Neutrophil (primary cell): ENCODE results near the gene C14orf132.
"Not testable (repeated sequence)": the region's sequence is repeated elsewhere in the genome, so short reads cannot be mapped to it uniquely, and the experiment has no call there.

ENCODE experiments used
- H3K27ac ChIP-seq: fragments of 200-600 bp; sonication (generic); 2 replicates; pipeline ENCODE4 v1.5.1; 2016; ENCODE audit warnings: mild to moderate bottlenecking, moderate library complexity
- H3K27me3 ChIP-seq: fragments of 200-600 bp; sonication (generic); 2 replicates; pipeline ENCODE4 v1.6.0; 2016; ENCODE audit warnings: mild to moderate bottlenecking
- H3K36me3 ChIP-seq: fragments of 200-600 bp; sonication (generic); 2 replicates; pipeline ENCODE4 v1.5.1; 2017
- H3K4me1 ChIP-seq, 2 experiments: fragments of 200-600 bp in 1 of 2; sonication (generic) in 1 of 2; 1 replicate in 1 of 2; 2 replicates in 1 of 2; pipeline versions ENCODE4 v1.5.1 to v1.6.1; 2013 to 2016; ENCODE audit warnings: low read depth in 1 of 2, low read length in 1 of 2, mild to moderate bottlenecking in 1 of 2, moderate library complexity in 1 of 2; ENCODE audit not compliant: control insufficient read depth in 1 of 2, insufficient read depth in 1 of 2
- H3K4me3 ChIP-seq, 2 experiments: fragments of 200-600 bp in 1 of 2; sonication (generic) in 1 of 2; 1 replicate in 1 of 2; 2 replicates in 1 of 2; pipeline ENCODE4 v1.5.1; 2013 to 2016; ENCODE audit warnings: low read depth in 1 of 2, low read length in 1 of 2, mild to moderate bottlenecking in 1 of 2, moderate library complexity in 1 of 2
- H3K9me3 ChIP-seq: fragments of 200-600 bp; sonication (generic); 2 replicates; pipeline ENCODE4 v1.5.1; 2016
- TF ChIP-seq, protein P1 (sequence below): fragments of 200-600 bp; sonication (generic); IDR thresholded peaks from 2 replicates; pipeline ENCODE4 v1.5.1; 2016; ENCODE audit warnings: antibody characterized with exemption

Gene C14orf132

DNA sequence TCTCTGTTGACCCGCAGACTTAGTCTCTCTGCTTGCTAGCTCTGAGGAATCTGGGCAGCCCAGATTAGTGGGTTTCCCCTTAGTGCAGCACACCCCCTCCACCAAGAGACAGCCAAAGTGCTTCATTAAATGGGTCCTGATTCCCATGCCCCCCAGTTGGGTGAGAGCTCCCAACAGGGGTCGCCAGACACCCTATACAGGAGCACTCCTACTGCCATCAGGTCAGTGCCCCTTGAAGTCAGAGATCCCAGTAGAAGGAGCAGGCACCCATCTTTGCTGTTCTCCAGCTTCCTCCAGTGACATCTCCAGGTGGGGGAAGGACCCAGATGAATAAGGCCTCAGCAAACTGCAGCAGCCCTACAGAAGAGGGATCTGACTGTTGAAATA, 36.7 kb upstream of the C14orf132 start:
- H3K9me3 ChIP-seq: no peaks in the 10 kb centered on the region
- no peak overlapping the region for H3K4me3 ChIP-seq
- TF ChIP-seq, protein P1, sequence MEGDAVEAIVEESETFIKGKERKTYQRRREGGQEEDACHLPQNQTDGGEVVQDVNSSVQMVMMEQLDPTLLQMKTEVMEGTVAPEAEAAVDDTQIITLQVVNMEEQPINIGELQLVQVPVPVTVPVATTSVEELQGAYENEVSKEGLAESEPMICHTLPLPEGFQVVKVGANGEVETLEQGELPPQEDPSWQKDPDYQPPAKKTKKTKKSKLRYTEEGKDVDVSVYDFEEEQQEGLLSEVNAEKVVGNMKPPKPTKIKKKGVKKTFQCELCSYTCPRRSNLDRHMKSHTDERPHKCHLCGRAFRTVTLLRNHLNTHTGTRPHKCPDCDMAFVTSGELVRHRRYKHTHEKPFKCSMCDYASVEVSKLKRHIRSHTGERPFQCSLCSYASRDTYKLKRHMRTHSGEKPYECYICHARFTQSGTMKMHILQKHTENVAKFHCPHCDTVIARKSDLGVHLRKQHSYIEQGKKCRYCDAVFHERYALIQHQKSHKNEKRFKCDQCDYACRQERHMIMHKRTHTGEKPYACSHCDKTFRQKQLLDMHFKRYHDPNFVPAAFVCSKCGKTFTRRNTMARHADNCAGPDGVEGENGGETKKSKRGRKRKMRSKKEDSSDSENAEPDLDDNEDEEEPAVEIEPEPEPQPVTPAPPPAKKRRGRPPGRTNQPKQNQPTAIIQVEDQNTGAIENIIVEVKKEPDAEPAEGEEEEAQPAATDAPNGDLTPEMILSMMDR: no peak
- H3K4me1 ChIP-seq: no peaks in the 10 kb centered on the region
- peaks cover 32% of the 10 kb centered on the region for H3K27me3 ChIP-seq
- no peak overlapping the region for H3K27ac ChIP-seq
- no peaks in the 10 kb centered on the region for H3K36me3 ChIP-seq

DNA sequence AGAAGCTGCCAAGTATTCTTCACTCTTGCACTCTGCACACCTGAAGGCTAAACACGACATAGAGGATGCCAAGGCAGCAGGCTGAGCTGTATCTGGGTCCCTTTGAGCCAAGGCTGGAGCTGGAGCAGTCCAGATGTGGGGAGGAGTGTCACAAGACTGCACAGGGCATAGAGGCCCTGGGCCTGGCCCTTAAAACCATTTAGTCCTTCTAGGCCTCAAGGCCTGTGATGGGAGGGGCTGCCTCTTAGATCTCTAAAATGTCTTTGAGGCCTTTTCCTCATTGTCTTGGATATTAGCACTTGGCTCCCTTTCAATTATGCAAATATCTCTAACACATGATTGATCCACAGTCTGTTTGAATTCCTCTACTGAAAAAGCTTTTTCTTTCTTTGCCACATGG, 28.0 kb upstream of the C14orf132 start:
- Histone ChIP-seq H3K4me1 (no peaks in the 10 kb centered on the region), H3K27me3 (peaks cover 4% of the 10 kb centered on the region), H3K36me3 (no peaks in the 10 kb centered on the region), H3K9me3 (no peaks in the 10 kb centered on the region), H3K4me3 (no peak overlapping the region), H3K27ac (no peak overlapping the region)
- TF ChIP-seq, protein P1: no peak

DNA sequence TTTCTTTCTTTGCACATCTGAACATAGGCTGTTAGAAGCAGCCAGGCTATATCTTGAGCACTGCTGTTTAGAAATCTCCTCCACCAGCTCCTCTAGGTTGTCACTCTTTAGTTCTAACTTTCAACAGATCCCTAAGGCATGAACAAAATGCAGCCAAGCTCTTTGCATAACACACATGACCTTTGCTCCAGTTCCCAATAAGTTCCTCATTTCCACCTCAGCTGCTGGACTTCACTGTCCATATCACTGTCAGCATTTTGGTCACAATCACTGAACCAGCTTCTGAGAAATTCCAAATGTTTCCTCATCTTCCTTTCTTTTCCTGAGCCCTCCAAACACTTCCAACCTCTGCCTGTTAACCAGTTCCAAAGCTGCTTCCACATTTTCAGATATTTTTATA, 27.6 kb upstream of the C14orf132 start:
- Histone ChIP-seq H3K4me3 (no peak overlapping the region), H3K4me1 (no peaks in the 10 kb centered on the region), H3K27me3 (peaks cover 8% of the 10 kb centered on the region), H3K9me3 (no peaks in the 10 kb centered on the region), H3K36me3 (no peaks in the 10 kb centered on the region), H3K27ac (no peak overlapping the region)
- TF ChIP-seq, protein P1: no peak

DNA sequence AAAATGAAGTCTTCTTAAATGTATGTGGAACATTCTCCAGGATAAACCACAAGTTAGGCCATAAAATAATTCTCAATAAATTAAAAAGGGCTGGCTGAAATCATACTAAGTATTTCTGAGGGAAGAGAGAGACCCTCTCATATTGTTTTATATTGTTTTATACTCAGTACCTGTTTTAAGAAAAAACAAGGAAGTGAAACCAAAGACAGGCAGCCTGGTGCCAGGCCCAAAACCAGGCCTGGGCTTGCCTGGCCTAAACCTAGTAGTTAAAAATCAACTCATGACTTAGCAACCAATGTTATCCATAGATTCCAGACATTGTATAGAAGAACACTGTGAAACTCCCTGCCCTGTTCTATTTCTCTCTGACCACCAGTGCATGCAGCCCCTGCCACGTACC, 26.4 kb upstream of the C14orf132 start:
- not testable (repeated sequence) for H3K27ac ChIP-seq, H3K4me1 ChIP-seq, H3K27me3 ChIP-seq, H3K9me3 ChIP-seq, H3K36me3 ChIP-seq, H3K4me3 ChIP-seq

DNA sequence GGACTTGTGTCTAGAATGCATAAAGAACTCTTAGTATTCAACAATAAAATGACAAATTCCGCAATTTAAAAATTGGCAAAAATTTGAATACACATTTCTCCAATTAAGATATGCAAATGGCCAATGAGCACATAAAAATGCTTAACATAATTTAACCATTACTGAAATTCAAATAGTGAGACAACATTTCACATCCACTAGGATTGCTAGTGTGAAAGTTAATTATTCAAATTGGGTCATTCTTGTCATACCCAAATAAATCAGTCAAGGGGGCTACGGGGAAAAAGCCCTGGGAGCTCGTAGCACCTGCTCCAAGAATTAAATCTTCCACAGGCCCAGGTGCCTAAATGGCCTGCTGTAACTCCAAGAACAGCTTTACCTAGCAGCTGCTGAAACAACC, 25.0 kb upstream of the C14orf132 start:
- Histone ChIP-seq H3K4me3 (no peak overlapping the region), H3K36me3 (no peaks in the 10 kb centered on the region), H3K27me3 (peaks cover 8% of the 10 kb centered on the region), H3K4me1 (no peaks in the 10 kb centered on the region), H3K27ac (no peak overlapping the region), H3K9me3 (no peaks in the 10 kb centered on the region)
- TF ChIP-seq, protein P1: no peak

DNA sequence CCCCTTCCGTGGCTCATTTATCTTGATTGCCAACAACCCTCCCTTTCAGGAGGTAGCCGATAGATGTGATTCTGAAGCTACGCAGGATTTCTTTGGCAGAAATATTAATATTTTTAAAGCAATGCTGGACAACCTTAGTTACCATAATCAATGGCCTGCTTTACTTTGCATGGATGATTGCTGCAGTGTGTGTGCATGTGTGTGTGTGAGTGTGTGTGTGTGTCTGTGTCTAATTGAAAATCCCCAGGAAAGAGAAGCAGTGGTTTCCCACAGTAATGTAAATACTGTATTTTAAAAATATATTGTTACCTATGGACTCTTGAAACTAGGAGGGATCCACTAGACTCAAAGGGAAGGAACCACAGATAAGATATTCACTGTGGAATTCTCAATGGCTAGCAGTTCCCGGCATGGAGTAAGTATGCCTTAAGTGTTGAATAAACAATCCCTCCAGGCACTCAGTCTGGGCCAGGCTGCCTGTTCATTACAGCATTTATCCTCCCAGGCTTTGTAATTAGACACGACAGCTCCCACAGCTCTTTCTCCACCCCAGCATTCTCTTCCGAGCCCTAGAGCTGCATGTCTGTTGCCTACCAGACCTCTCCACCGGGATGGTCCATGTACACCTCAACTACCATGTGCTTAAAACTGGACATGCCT, 22.5 kb upstream of the C14orf132 start:
- H3K4me1 ChIP-seq: no peaks in the 10 kb centered on the region
- H3K36me3 ChIP-seq: no peaks in the 10 kb centered on the region
- TF ChIP-seq, protein P1: no peak
- H3K9me3 ChIP-seq: no peaks in the 10 kb centered on the region
- no peak overlapping the region for H3K27ac ChIP-seq
- H3K27me3 ChIP-seq: peaks cover 8% of the 10 kb centered on the region
- H3K4me3 ChIP-seq: no peak overlapping the region
